HG03064 (cell line): ENCODE results near the gene ADD3.

ENCODE experiments used
- ATAC-seq: cut with Tn5 transposase; IDR thresholded peaks from one replicate; pipeline ENCODE4 v1.9.1; 2021; ENCODE audit warnings: low read depth; ENCODE audit not compliant: unreplicated experiment

Gene ADD3

GRCh38 chr10:110141871-110142635 is 134.3 kb downstream of the ADD3 start:
- ATAC-seq = no peak

GRCh38 chr10:110142965-110143364 is 135.2 kb downstream of the ADD3 start:
- ATAC-seq = no peak

DNA sequence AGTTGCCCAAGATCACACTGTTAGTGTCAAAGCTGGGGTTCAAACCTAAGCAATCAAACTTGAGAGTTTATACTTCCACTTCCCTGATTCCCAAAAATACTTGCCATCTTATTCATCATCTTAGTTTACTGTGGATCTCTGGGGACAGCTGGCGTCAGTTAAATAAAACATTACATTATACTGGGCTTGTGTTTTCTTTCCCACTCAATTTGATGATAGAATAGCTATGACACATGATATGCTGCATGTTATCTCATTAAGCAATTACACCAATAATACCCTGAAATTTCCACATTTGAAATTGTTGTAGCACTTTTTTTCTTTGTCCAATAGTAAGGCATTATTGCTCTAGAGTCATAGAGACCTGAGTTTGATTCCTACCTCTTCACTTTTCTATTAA is 136.7 kb downstream of the ADD3 start:
- ATAC-seq = no peak

DNA sequence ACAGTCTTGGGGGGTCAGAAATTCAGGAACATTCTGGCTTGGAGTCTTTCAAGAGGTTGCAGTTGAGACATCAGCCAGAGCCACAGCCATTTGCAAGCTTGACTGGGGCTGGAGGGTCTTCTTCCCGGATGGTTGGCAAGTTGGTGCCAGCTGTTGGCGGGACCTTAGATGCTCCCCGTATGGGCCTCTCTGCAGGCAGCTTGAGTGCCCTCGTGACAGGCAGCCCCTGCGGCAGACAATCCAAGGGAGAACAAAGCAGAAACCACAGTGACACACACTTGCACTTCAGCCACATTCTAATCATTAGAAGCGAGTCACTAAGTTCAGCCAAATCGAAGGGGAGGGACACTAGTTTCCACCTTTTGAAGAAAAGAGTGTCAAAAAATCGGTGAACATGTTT is 140.2 kb downstream of the ADD3 start:
- ATAC-seq = no peak

DNA sequence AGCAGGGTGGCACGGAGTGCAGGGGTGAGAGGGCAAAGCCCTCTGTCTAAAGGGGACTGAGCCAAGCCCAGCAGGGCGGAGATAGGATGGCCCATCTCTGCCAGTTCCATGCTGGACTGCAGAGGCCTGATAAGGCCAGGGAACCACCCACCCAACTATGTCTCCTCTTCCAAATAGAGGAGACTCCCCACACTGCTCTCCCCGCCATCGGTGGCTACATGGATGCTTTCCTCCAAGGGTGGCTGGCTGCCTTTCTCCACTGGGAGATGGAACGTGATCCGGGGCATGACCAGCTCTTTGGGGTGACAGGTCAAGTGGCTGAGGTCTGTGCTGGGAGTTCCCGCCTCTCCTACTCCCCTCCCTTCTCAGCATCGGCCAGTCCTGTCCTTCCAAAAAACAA is 141.5 kb downstream of the ADD3 start:
- no peak for ATAC-seq

DNA sequence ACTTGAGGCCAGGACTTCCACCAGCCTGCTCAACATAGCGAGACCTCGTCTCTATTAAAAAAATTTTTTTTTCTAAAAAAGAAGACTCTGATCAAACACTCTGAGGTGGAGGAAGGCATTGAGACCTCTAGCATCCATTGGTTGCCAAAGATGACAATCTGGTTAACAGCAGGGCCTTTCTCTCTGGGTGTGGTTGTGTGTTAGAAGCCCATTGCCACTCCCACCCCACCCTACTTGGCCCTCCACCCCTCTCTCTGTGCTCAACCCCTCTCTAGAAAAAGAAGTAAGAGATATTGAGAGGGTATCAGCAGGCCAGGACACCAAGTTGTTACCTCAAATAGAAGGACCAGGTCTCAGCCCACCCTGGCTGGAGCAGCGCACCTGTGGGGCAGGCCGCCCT is 142.3 kb downstream of the ADD3 start:
- ATAC-seq = no peak

- ATAC-seq = no peak
These were observed 143.2 kb downstream of the ADD3 start for GRCh38 chr10:110150981-110151380.

- ATAC-seq = no peak
These were observed 143.7 kb downstream of the ADD3 start for GRCh38 chr10:110151467-110151866.

DNA sequence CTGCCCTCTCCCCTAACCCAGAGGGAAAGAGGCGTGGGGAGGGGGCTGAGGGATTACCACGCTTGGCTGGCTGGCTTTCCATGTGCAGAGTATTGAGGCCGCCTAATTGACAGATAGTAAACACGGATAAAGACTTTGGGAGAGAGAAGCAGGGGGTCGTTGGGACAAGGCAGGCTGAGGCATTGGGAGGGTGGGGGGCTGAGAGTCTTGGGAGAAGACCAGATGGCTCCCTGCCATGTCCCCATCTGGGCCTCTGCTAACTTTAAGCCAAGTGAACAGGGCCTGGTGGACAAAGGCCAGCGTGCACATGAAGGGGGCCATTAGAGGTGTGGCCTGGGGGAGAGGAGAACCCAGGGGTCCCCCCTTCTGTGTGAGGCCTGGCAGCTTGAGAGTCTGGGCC is 144.2 kb downstream of the ADD3 start:
- no peak for ATAC-seq

DNA sequence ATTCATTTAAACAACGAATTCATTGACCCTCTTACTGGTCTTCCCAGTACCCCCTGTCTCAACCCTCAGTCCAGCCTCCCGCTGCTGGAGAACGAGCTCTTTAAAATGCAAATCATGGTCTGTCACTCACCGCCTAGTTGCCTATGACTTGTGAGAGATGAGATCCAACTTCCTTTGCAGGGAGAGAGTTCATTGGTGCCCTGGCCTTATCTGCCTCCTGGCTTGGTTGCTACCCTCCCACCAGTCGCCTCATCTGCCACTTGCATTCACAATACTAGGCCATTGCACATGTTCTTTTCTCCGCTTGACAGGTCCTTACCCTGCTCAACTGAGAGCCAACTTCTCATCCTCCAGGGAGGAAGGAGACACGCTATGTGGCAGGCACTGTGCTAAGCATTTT is 145.6 kb downstream of the ADD3 start:
- no peak for ATAC-seq

GRCh38 chr10:110156046-110156445 is 148.3 kb downstream of the ADD3 start:
- ATAC-seq = no peak

DNA sequence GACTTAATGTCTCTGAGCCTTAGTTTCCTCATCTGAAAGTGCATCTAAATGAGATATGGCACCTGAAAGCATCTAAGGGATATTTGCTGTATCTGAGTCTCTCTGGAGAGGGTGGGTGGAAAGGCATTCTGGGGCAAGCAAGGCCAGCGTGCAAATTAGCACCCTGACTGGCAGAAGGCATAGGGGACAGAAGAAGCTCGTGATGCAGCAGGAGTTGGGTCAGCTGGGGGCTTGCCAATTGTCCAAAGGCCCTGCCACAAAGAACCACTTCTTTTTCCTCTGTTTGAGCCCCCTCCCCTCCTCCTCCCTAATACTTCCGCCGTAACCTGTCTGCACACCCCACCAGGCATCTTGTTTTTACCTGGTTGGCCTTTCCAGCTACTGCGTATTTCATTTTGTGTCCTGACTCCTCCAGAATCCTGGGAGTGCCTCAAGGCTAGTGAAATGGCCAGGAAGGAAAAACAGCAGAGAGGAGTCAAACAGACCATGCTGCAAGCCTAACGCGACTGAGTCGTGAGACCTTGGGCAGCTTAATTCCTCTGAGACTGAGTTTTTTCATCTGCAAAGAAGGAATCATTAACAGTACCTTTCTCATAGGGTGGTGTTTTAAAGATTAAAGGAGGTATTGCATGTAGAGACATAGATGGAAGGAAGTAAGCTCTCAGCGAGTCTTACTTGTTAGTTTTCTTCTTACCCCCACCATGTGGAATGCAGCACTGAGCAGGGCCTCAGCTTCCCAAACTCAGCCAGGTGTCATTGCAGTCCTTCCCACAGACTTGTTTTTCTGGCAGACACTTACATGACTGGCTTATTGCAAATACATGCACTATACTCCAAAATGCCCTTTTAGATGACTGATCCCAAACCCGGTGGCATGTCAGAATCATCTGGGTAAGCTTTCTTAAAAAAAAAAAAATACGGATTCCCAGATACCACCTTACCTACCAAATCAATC is 150.5 kb downstream of the ADD3 start:
- ATAC-seq = no peak

- no peak for ATAC-seq
These were observed 152.3 kb downstream of the ADD3 start for GRCh38 chr10:110160081-110160480.

DNA sequence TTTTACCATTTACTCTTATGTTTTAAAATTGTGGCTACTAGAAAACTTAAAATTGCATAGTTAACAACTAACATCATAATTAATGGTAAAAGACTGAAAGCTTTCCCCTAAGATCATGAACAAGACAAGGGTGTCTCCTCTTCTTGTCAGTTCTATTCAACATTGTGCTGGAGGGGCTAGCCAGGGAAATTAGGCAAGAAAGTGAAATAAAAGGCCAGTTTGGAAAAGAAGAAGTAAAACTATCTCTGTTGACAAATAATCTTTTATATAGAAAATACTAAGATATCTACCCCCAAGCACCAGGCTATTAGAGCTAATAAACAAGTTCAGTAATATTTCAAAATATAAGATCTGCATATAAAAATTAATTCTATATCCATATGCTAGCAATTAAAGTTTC is 152.7 kb downstream of the ADD3 start:
- no peak for ATAC-seq

DNA sequence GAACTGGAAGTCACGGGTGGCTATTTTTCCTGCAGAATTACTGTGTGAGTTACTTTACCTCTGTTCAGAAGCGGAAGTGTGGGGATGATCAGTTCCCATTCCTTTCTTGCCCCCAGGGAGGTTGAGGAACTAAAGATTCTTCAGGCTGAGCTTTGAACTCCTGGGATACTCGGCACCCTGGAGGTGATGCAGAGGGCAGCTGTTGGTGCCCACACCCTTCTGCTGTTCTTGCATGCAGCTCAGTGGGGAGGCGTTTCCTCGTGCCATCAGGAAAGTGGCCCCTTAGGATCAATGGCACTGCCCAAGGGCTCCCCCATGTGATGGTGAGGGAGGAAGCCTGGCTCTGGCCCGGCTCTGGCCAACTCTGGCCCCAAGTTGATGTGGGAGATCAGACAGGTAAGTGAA is 155.0 kb downstream of the ADD3 start:
- ATAC-seq = no peak

GRCh38 chr10:110163192-110163773 is 155.5 kb downstream of the ADD3 start:
- no peak for ATAC-seq

DNA sequence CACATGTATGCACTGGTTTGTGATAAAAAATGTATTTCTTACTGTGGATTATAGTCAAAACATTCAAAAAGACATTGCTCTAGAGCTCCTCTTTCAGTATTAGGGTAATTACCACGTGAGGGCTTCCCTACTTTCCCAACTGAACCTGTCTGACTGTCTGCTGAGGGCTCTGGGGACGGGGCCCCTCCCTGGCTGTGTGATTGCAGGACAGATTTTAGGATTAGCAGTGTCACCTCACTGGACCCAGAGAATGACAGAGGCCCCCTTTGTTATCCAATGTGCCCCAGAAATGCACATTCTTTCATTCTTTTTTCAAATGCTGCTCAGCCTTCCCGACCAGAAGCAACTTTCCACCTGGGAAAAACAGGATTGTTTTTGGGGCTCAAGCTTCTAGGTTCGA is 156.1 kb downstream of the ADD3 start:
- ATAC-seq = no peak

GRCh38 chr10:110165239-110165638 is 157.5 kb downstream of the ADD3 start:
- no peak for ATAC-seq

DNA sequence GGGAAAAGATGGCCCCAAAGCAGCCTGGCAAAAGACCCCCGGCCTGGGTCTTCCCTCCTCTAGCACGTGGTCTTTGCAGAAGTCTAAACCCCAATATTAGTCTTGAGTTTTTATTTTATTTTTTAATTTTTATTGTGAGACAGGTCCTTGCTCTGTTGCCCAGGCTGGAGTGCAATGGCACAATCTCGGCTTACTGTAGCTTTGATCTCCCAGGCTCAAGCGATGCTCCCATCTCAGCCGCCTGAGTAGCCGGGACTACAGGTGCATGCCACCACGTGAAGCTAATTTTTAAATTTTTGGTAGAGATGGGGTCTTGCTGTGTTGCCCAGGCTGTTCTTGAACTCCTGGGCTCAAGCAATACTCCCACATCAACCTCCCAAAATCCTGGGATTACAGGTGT is 159.4 kb downstream of the ADD3 start:
- ATAC-seq = no peak

GRCh38 chr10:110168601-110169481 is 161.1 kb downstream of the ADD3 start:
- ATAC-seq = no peak
